Panc1 (cell line): Measurements from ENCODE around the gene TNN. TPM values are rescaled to one million over a fixed set of nuclear protein-coding genes. Genes with fewer than 3 reads are reported as not detected.

Experiments
- ATAC-seq: fragments of 200-7000 bp; cut with Tn5 transposase; 2 replicates; pipeline ENCODE4 v1.9.1; 2020; ENCODE audit warnings: mild to moderate bottlenecking, moderate library complexity
- BruUV-seq: library from RNA; stranded (reverse); fragments of 400-500 nt; replicated peaks from 2 replicates; lab custom pipeline; 2021; lab: Mats Ljungman, UMichigan
- CTCF ChIA-PET: fragments of 300-600 bp; sonication (Branson Sonifier 250); formaldehyde crosslinking; loops from one replicate; lab custom pipeline; 2022; ENCODE audit warnings: antibody characterized with exemption; lab: Charles Lee
- POLR2A ChIA-PET: fragments of 300-600 bp; sonication (Branson Sonifier 250); formaldehyde crosslinking; loops from one replicate; lab custom pipeline; 2022; ENCODE audit warnings: antibody characterized with exemption; lab: Charles Lee
- DNase-seq: peaks from one replicate; pipeline ENCODE4 v3.0.0-alpha.2; 2010; ENCODE audit warnings: low read depth, low spot score
- H3K27ac ChIP-seq: 2 replicates; pipeline ENCODE4 v1.5.1; 2011; ENCODE audit warnings: mild to moderate bottlenecking, low read length, inconsistent platforms
- H3K27me3 ChIP-seq: fragments of 200-500 bp; sonication (Bioruptor generic); 2 replicates; pipeline ENCODE4 v1.6.0; 2014; ENCODE audit warnings: low read length, inconsistent platforms; ENCODE audit not compliant: control insufficient read depth, insufficient read depth
- H3K36me3 ChIP-seq: fragments of 200-500 bp; sonication (Bioruptor generic); 2 replicates; pipeline ENCODE4 v1.5.1; 2014; ENCODE audit warnings: inconsistent platforms, mild to moderate bottlenecking, low read length, moderate library complexity; ENCODE audit not compliant: control insufficient read depth, insufficient read depth
- H3K4me1 ChIP-seq: 2 replicates; pipeline ENCODE4 v1.5.1; 2011; ENCODE audit warnings: inconsistent platforms, mild to moderate bottlenecking, low read length, moderate library complexity; ENCODE audit not compliant: control insufficient read depth, insufficient read depth
- H3K4me3 ChIP-seq, 2 experiments: 2 replicates each; pipeline ENCODE4 v1.5.1; 2011 to 2012; ENCODE audit warnings: low read depth in 2 of 2, low read length in 2 of 2, mild to moderate bottlenecking in 2 of 2, inconsistent platforms in 1 of 2, moderate library complexity in 1 of 2
- H3K9me3 ChIP-seq: fragments of 200-500 bp; sonication (Bioruptor generic); 2 replicates; pipeline ENCODE4 v1.5.1; 2014; ENCODE audit warnings: low read depth, mild to moderate bottlenecking, inconsistent platforms, low read length, moderate library complexity; ENCODE audit not compliant: control insufficient read depth, insufficient read depth
- CTCF ChIP-seq: fragments of 450-650 bp; IDR thresholded peaks from 2 replicates; pipeline ENCODE4 v1.5.1; 2017; ENCODE audit warnings: mild to moderate bottlenecking
- POLR2AphosphoS5 ChIP-seq: IDR thresholded peaks from 2 replicates; pipeline ENCODE4 v1.6.1; 2012; ENCODE audit warnings: mild to moderate bottlenecking, low read depth, low read length, moderate library complexity
- REST ChIP-seq, 2 experiments: IDR thresholded peaks; 2 replicates each; pipeline ENCODE4 v1.6.1; 2011 to 2012; ENCODE audit warnings: low read depth in 2 of 2, control low read depth in 1 of 2, low read length in 1 of 2, mild to moderate bottlenecking in 1 of 2, moderate library complexity in 1 of 2; ENCODE audit not compliant: insufficient read depth in 1 of 2
- SIN3A ChIP-seq: IDR thresholded peaks from 2 replicates; pipeline ENCODE4 v1.6.1; 2012; ENCODE audit warnings: low read depth, mild to moderate bottlenecking, low read length, moderate library complexity, borderline replicate concordance; ENCODE audit not compliant: insufficient read depth
- TCF7L2 ChIP-seq: IDR thresholded peaks from 2 replicates; pipeline ENCODE4 v1.6.1; 2011; ENCODE audit warnings: mild to moderate bottlenecking, low read depth, low read length, inconsistent platforms
- in situ Hi-C: cut with HindIII; loops from 2 replicates; pipeline ENCODE4 v1.10.0; 2016; ENCODE audit warnings: low sequenced_read_pairs, low pct_unique_long_range_greater_than_20kb
- intact Hi-C: fragments of 100-400 bp; cut with micrococcal nuclease; formaldehyde crosslinking; loops from one replicate; pipeline ENCODE4 v1.10.0; 2022; ENCODE audit not compliant: unreplicated experiment
- total RNA-seq: library from RNA; stranded (reverse); gene quantifications from one replicate; pipeline ENCODE4 v1.2.1, GENCODE V29; 2021; ENCODE audit not compliant: unreplicated experiment

The TNN gene
- total RNA-seq, 1 experiment from 2014 or later, result not detected

GRCh38 chr1:175088525-175088951, 20.9 kb downstream of the TNN start:
- ChIA-PET POLR2A (no interaction called here), CTCF (no interaction called here)
- Histone ChIP-seq H3K4me1 (no peaks in the 10 kb centered on the region), H3K27me3 (peaks cover 7% of the 10 kb centered on the region), H3K36me3 (no peaks in the 10 kb centered on the region), H3K9me3 (no peaks in the 10 kb centered on the region), H3K27ac (no peak overlapping the region), H3K4me3 (no peak overlapping the region)
- in situ Hi-C loops (no loop called here), intact Hi-C loops (no loop called here)
- no peak for ATAC-seq
- DNase-seq, result no peak
- TF ChIP-seq CTCF (no peak), SIN3A (no peak), TCF7L2 (no peak), POLR2AphosphoS5 (no peak), REST (IDR thresholded peaks at IDR 0.05; ENCODE audit: insufficient read depth in 1 of 2, low read depth in 2 of 2, low read length in 1 of 2) (no peak)
- no TSS peak for BruUV-seq

GRCh38 chr1:175089136-175089718, 21.6 kb downstream of the TNN start:
- TF ChIP-seq POLR2AphosphoS5 (no peak), TCF7L2 (no peak), CTCF (no peak), SIN3A (no peak)
- no peak overlapping the region for H3K4me3 ChIP-seq
- H3K27me3 ChIP-seq, result peaks cover 7% of the 10 kb centered on the region
- H3K36me3 ChIP-seq, result no peaks in the 10 kb centered on the region
- no peaks in the 10 kb centered on the region for H3K9me3 ChIP-seq
- in situ Hi-C loops, result no loop called here
- no TSS peak for BruUV-seq
- H3K27ac ChIP-seq, result no peak overlapping the region
- intact Hi-C loops, result no loop called here
- POLR2A ChIA-PET, result no interaction called here
- DNase-seq (no peak), ATAC-seq (no peak)
- CTCF ChIA-PET, result no interaction called here
- H3K4me1 ChIP-seq, result no peaks in the 10 kb centered on the region
